C4-2B (cell line): ENCODE results near the gene SIPA1L2.

Experiments
- H3K27ac ChIP-seq: fragments of 450-650 bp; 2 replicates; pipeline ENCODE4 v1.5.1; 2017
- ZFX ChIP-seq: fragments of 450-650 bp; IDR thresholded peaks from 2 replicates; pipeline ENCODE4 v1.6.1; 2017
- TF ChIP-seq, protein P1 (sequence below): fragments of 450-650 bp; conservative IDR thresholded peaks from 2 replicates; pipeline ENCODE4 v1.5.1; 2017; ENCODE audit warnings: mild to moderate bottlenecking

Gene SIPA1L2

DNA sequence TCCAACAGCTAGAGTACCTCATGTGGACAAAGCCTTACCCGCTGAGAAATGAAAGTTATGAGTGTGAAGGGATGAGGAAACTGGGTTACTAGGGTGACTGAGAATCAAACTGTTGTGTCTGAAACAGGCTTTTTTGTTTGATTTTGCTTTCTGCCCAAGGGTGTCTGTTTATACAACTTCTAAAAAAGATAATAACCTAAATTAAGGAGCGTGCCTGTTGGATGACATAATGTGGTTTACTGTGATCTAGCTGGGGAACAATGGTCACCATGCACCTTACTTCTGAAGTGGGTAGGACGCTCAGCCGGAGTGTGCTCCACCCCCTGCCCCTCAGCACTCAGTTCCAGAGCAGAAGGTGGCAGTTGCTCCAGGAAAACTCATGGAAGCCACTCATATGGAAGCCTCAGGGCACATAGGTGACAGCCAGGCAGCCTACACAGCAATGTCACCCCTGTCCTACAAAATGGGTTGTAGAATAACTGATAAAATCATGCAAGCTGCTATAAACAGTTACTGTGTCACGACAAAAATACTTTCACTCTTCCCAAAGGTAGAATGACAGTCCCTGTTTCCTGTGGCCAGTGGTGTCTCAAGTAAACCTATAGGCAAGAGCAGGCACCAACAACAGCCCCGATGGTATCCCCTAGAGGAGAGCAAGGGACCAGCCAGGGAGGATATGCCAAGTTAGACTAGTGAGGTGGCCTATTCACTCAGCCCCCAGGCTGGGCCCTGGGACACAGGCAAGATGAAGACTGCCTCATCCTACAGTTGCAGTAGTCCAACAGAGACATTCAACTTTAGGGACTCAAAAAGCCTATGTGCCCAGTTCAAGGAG, 29.3 kb downstream of the SIPA1L2 start:
- TF ChIP-seq, protein P1, sequence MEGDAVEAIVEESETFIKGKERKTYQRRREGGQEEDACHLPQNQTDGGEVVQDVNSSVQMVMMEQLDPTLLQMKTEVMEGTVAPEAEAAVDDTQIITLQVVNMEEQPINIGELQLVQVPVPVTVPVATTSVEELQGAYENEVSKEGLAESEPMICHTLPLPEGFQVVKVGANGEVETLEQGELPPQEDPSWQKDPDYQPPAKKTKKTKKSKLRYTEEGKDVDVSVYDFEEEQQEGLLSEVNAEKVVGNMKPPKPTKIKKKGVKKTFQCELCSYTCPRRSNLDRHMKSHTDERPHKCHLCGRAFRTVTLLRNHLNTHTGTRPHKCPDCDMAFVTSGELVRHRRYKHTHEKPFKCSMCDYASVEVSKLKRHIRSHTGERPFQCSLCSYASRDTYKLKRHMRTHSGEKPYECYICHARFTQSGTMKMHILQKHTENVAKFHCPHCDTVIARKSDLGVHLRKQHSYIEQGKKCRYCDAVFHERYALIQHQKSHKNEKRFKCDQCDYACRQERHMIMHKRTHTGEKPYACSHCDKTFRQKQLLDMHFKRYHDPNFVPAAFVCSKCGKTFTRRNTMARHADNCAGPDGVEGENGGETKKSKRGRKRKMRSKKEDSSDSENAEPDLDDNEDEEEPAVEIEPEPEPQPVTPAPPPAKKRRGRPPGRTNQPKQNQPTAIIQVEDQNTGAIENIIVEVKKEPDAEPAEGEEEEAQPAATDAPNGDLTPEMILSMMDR, result no peak
- TF ChIP-seq ZFX, result no peak
- no peak overlapping the region for H3K27ac ChIP-seq

DNA sequence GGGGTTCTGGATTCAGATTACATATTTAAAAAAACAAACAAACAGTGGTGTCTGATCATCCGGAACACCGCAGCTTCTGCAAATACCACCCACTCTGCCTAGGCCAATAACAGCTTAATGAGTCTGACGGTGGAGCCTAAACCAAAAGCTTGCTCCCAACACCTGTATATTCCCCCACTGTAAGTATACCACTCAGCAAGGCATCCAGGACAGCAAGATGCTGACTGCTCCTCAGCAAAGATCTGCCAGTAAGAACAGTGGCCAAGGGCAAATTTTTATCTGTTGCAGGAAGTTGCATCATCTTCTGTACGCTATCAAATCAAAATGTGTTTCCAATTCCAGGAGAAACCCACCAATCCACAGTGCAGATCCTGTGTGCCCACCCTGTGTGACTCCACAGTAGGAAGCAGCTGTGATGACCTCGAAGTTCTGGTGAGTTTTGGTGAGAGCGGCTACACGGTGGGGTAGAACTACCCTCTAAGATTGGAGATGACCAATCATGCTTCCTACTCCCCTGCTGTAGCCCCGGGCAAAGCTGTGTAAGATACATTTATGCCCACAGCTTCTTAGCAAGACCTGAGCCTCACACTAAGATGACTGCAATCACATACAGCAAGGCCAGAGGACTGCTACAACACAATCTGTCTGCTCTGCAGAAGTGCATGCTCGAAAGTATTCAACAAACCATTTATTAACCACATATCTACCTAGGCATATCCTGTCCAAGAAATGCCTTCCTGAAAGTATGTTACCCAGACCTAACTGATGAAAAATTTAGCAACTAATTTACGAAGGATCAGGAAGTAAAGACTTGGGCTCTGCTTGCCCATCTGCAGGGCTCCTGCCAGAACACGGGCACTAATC, 30.5 kb downstream of the SIPA1L2 start:
- H3K27ac ChIP-seq, result peak overlapping the region; percentile 34; the same call in 1 of the 2 replicates
- TF ChIP-seq, protein P1, result no peak
- no peak for TF ChIP-seq ZFX

DNA sequence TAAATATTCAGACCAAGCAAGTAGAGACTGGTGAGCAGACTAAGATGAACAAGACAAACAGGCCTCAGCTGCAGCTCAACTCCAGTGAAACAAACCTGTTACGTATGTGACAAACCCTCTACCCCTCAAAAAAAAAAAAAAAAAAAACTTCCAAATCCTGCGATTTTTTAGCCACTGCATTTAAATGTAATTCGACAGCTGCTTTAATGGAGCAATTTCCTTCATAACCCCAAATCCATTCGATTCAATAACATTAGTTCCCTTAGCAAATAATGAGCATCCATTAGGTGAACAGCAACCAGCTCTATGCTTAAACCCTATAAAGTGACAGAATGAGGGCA, 31.1 kb downstream of the SIPA1L2 start:
- TF ChIP-seq, protein P1, result no peak
- TF ChIP-seq ZFX, result no peak
- H3K27ac ChIP-seq, result peak overlapping the region; percentile 34; the same call in 1 of the 2 replicates

DNA sequence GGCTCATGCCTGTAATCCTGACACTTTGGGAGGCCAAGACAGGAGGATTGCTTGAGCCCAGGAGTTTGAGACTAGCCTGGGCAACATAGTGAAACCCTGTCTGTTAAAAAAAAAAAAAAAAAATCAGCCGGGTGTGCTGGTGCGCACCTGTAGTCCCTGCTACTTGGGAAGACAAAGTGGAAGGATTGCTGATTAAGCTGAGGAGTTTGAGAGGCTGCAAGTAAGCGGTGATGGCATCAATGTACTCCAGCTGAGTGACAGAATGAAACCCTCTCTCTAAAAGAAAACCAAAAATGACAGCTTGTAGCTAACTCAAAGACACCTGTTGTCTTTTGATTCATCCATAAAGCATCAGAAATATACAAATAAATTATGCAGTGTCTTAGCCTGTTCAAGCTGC, 31.8 kb downstream of the SIPA1L2 start:
- no peak overlapping the region for H3K27ac ChIP-seq
- no peak for TF ChIP-seq ZFX
- TF ChIP-seq, protein P1, result no peak

DNA sequence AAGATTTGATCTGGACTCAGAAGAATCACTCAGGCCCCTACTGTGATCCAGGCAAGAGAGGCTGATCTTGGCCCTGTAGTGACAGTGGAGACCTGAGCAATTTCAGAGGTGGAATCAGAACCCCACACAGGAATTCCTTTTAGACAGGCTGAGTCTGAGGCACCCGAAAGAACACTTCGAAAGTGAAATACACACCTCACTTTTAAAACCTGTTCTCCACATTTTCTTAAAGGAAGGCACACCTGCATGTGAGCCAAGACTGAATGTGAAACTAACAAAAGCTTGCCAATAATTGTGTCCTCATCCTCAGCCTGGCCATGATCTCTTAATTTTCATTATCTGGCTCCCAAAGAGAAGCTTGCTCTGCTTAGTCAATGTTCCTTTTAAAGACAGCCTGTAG, 32.2 kb downstream of the SIPA1L2 start:
- H3K27ac ChIP-seq, result no peak overlapping the region
- TF ChIP-seq, protein P1, result no peak
- no peak for TF ChIP-seq ZFX

- no peak overlapping the region for H3K27ac ChIP-seq
- TF ChIP-seq, protein P1, result no peak
- no peak for TF ChIP-seq ZFX
These were observed 33.1 kb downstream of the SIPA1L2 start for GRCh38 chr1:232596666-232597303.
